Medulla oblongata (tissue), 1 donor: ENCODE results near the gene MDM4.
"Not testable (repeated sequence)": the region's sequence is repeated elsewhere in the genome, so short reads cannot be mapped to it uniquely, and the experiment has no call there.

Experiments used
- DNase-seq: peaks from one replicate; pipeline ENCODE4 v3.0.0-alpha.2; 2015; ENCODE audit errors: extremely low spot score

MDM4 gene

DNA sequence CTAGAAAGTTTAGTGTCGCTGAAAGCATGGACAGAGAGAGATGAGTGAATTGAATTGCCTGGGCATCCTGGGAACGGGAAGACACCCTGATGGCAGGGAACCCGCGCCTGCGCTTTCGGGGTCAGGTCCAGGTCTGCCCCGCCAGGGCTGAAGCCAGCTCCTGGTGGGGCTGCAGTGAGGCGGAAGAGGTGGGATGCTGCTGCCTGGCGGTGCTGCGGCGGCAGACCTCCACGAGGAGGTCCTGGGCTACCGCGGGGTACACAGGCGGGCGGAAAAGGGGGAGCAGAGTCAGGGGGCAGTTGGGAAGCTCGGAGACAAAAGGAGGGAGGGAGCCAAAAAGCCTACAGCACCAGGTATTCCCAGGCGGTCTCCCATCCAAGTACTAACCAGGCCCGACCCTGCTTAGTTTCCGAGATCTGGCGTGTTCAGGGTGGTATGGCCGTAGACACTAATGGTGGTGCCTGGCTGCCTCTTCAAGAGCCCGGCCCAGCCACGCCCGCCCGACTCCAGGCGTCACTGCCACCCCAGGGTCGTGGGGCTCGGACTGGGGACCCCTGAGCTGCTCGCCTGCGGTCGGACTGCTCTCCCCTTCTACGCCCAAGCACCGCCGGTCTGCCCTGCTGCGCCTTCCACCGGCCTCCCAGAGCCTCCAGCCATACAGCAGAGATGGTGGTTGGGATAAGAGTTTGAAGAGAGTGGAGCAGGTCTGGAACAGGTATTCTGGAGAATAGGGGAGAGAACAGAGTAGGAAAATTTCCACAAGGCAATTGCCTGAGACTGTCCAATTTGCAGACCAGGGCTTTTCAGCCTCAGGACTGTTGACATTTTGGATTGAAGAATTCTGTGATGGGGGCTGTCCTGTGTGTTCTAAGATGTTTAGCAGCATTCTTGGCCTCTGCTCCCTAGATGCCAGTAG is 46.1 kb downstream of the MDM4 start:
- DNase-seq: no peak

DNA sequence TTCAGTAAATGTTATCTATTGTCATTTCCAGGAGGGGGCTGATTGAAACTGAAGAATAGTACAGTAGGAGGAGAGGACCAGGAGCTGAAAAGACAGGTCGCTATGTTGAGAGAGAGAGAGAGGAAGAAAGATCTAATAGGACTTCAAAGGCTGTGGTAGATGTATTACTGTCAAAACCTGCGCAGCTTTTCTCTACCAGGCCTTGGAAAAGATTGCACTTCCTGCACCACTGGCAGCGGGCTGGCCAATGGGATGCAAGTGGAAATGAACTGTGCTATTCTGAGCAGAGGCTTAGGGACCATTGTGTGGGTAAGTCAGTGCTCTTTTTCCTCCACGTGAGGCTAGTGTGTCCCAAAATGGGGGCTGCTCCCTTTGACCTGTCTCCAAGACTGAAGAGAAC is 47.1 kb downstream of the MDM4 start:
- no peak for DNase-seq

- no peak for DNase-seq
These were observed 47.6 kb downstream of the MDM4 start for GRCh38 chr1:204563780-204564179.

DNA sequence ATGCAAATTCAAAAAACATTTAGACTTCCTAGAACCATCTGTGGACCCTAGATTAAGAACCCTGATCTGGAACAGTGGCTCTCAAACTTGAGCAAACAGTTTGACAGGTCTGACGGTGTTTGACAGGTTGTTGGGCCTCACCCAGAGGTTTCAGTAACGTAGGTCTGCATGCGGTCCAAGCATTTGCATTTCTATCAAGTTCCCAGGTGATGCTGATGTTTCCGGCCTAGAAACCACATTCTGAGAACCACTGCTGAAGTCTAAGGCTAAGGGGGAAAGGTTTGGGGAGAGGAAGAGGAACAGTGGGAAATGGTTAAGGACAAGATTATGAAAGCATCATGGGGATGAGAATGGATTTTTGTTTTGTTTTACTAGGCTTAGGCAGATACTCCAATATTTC is 48.6 kb downstream of the MDM4 start:
- no peak for DNase-seq

GRCh38 chr1:204565617-204566582 is 49.7 kb downstream of the MDM4 start:
- peak; percentile 79 for DNase-seq

- no peak for DNase-seq
These were observed 50.4 kb downstream of the MDM4 start for GRCh38 chr1:204566583-204566955.

- DNase-seq: peak; percentile 38
These were observed 50.9 kb downstream of the MDM4 start for GRCh38 chr1:204567071-204567470.

DNA sequence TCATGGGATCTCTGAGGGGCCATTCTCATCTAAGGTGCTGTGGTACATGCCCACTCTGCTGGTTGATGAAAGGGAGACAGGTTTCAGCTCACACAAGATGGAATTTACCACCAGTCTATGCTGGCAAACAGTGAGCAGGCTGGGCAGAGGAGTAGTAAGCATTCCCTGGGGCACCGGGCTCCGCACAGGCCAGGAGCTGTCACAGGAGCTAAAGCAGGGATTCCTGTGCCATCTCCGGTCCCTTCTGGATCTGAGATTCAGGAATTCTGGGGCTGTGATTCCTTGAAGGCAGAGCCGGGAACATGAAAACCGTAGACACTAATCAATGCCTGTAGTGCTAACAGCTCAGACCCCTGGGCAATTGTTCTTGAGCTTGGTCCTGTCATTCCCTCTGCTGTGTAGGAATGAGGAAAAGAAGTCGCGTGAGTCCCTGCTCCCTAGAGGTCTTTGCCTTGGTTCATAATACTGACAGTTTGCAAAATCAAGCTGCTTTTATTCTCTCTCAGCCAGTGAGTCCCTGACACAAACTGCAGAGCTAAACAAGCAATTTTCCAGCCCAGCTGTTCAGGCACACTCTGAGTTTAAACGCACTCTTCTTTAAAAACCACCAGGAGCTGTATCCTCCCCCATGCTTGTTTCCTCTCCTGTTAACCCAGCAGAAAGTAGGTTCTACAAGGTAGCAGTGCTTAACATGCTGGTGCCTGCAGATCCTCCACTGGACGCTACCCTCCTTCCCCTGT is 52.5 kb downstream of the MDM4 start:
- no peak for DNase-seq

DNA sequence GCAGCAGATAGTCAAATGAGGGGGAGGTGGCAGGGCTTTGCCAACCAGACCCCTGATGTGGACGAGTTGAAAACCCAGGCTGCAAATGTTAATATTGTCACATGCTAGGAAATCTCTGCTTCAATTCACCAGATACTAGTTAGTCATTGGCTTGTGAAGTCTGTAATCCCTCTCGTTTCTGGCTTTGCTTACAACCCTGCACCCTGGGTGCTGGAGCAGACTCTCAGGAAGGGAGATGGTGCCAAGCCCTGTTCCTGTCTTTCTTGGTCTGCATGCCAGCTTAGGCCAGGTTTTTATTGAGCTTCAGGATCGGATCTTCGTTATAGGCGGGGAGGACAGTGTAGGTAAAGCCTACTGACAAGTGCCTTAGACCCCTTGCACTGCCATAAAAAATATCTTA is 53.3 kb downstream of the MDM4 start:
- no peak for DNase-seq

GRCh38 chr1:204570021-204570420 is 53.8 kb downstream of the MDM4 start:
- DNase-seq: not testable (repeated sequence)

DNA sequence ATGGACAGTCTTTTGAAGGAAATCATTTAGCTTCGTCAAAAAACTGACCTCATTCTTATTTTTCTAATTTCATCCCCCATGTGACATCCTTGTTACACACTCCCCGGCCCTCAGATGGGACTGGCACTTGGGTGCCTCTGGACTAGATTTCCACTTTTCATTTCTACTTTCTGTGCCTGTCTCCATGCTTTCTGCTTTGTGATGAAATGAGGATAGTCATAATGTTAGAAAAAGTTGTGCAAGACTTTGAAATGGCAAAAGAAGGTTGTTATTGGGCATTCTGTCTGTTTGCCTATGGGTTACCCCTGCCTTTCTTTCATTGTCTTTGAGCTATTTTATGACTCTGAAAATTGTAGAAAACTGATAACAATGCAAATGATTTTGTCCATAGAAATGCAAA is 54.9 kb downstream of the MDM4 start:
- DNase-seq: no peak

- no peak for DNase-seq
These were observed 55.4 kb downstream of the MDM4 start for GRCh38 chr1:204571631-204572030.

GRCh38 chr1:204572923-204573922 is 57.0 kb downstream of the MDM4 start:
- DNase-seq: no peak

- no peak for DNase-seq
These were observed 58.0 kb downstream of the MDM4 start for GRCh38 chr1:204574016-204574864.

GRCh38 chr1:204574865-204575163 is 58.6 kb downstream of the MDM4 start:
- no peak for DNase-seq

DNA sequence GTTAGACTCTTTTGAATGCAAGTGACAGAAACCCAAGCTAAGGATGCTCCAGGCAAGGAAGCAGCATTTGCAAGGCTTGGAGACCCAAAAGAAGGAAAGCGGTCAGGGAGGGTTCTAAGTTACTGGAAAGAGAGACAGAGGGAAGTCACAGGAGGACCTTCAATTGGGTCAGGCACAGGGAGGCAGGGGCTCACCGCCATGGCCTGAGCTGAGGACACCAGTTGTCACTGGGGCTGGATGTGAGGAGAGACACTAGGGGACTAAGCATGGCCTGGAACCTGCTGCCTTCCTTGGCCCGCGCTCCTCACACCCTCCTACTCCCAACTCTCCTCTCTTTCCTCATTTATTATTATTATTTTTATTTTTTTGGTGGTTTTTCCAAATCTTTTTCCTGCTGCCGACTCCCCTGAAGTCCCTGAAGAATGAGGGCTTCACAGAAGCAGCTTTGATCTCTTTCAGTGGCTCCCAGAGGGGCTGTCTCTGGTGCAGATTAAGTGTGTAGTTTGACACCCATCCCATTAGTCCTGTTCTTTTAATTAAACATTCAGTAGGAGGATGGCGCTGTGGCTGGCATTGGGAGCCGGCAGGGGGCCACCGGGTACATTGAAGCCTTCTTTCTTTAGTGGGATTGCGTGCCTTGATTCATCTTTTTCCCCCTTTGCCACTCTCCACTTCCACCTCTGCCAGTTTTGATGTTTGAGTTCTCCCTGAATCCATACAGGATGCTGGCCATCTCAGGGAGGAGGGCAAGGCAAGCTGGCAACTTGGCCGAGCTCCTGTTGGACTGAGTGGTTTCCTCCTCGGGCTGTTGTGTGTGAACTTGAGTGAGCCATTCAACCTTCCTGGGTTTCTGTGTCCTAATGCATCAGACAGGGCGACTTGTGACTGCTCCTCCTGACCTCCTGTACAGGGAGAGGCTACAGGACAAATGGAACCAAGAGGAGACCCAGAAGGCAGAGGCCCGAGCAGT is 59.3 kb downstream of the MDM4 start:
- DNase-seq: no peak

DNA sequence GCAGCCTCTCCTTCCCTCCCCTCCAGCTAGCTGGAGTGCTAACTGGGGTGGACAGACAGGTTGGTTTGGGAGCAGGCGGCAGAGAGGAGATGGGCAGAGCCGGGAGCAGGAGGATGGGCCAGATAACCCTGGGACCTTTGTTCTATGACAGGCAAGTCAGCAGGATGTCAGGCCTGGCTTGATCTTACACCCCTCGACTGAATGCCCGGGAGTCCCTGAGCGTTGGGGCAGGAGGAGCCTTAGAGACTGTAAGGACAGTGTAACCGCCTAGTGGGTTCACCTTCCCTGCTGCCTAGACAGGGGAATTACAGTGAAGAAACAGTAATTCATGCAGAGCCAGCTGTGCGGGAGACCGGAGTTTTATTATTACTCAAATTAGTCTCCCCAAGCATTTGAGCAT is 60.2 kb downstream of the MDM4 start:
- DNase-seq: no peak

GRCh38 chr1:204577794-204578478 is 61.7 kb downstream of the MDM4 start:
- DNase-seq: no peak
